MM.1S (cell line): ENCODE data around the gene ACOT6.
A peak's percentile ranks its signal among the peaks of the same experiment; 100 is the strongest.

Experiments
- DNase-seq: peaks from one replicate; pipeline ENCODE4 v3.0.0-alpha.2; 2015
- H2AFZ ChIP-seq: fragments of 300-600 bp; sonication (generic); 2 replicates; pipeline ENCODE4 v1.6.0; 2016; ENCODE audit warnings: antibody characterized with exemption, low read length
- H3F3A ChIP-seq: fragments of 300-600 bp; sonication (generic); 2 replicates; pipeline ENCODE4 v1.6.1; 2016; ENCODE audit warnings: mild to moderate bottlenecking, antibody characterized with exemption, low read length, moderate library complexity, mixed read lengths; ENCODE audit not compliant: insufficient read depth
- H3K27ac ChIP-seq: fragments of 300-600 bp; sonication (generic); 2 replicates; pipeline ENCODE4 v1.5.1; 2016; ENCODE audit warnings: mild to moderate bottlenecking, low read length
- H3K27me3 ChIP-seq: fragments of 300-600 bp; sonication (generic); replicated peaks from 2 replicates; pipeline ENCODE4 v1.6.0; 2016; ENCODE audit warnings: low read length; ENCODE audit not compliant: insufficient read depth
- H3K36me3 ChIP-seq: fragments of 300-600 bp; sonication (generic); replicated peaks from 2 replicates; pipeline ENCODE4 v1.6.1; 2016; ENCODE audit warnings: mild to moderate bottlenecking, low read length, mixed read lengths; ENCODE audit not compliant: insufficient read depth
- H3K4me1 ChIP-seq: fragments of 300-600 bp; sonication (generic); 2 replicates; pipeline ENCODE4 v1.6.1; 2016; ENCODE audit warnings: low read length, mixed read lengths
- H3K4me2 ChIP-seq: fragments of 300-600 bp; sonication (generic); 2 replicates; pipeline ENCODE4 v1.6.0; 2016; ENCODE audit warnings: low read depth, low read length
- H3K4me3 ChIP-seq: fragments of 300-600 bp; sonication (generic); 2 replicates; pipeline ENCODE4 v1.5.1; 2016; ENCODE audit warnings: low read length, mixed read lengths
- H3K79me2 ChIP-seq: fragments of 300-600 bp; sonication (generic); 2 replicates; pipeline ENCODE4 v1.6.1; 2016; ENCODE audit warnings: mixed run types, low read length, mixed read lengths
- H3K9ac ChIP-seq: fragments of 300-600 bp; sonication (generic); 2 replicates; pipeline ENCODE4 v1.6.1; 2016; ENCODE audit warnings: low read length, mixed read lengths
- H3K9me2 ChIP-seq: fragments of 300-600 bp; sonication (generic); replicated peaks from 2 replicates; pipeline ENCODE4 v1.6.1; 2016; ENCODE audit warnings: mild to moderate bottlenecking, low read length, mixed read lengths; ENCODE audit not compliant: insufficient read depth
- H3K9me3 ChIP-seq: fragments of 300-600 bp; sonication (generic); replicated peaks from 2 replicates; pipeline ENCODE4 v1.6.1; 2016; ENCODE audit warnings: mild to moderate bottlenecking, low read length, mixed read lengths; ENCODE audit not compliant: insufficient read depth
- H4K20me1 ChIP-seq: fragments of 300-600 bp; sonication (generic); 2 replicates; pipeline ENCODE4 v1.6.1; 2016; ENCODE audit warnings: mild to moderate bottlenecking, low read length, moderate library complexity, mixed read lengths; ENCODE audit not compliant: insufficient read depth
- EZH2 ChIP-seq: fragments of 300-600 bp; sonication (generic); optimal IDR thresholded peaks from 2 replicates; pipeline ENCODE3; 2017; ENCODE audit warnings: low read depth, mild to moderate bottlenecking, antibody characterized with exemption, low read length, mixed read lengths
- EZH2phosphoT487 ChIP-seq: fragments of 300-600 bp; sonication (generic); IDR thresholded peaks from 2 replicates; pipeline ENCODE4 v1.6.1; 2018; ENCODE audit warnings: antibody characterized with exemption, low read length
- TF ChIP-seq, protein P1 (sequence below): fragments of 300-600 bp; sonication (generic); IDR thresholded peaks from 2 replicates; pipeline ENCODE4 v1.5.1; 2016; ENCODE audit warnings: antibody characterized with exemption, low read length, mixed read lengths

Gene ACOT6

DNA sequence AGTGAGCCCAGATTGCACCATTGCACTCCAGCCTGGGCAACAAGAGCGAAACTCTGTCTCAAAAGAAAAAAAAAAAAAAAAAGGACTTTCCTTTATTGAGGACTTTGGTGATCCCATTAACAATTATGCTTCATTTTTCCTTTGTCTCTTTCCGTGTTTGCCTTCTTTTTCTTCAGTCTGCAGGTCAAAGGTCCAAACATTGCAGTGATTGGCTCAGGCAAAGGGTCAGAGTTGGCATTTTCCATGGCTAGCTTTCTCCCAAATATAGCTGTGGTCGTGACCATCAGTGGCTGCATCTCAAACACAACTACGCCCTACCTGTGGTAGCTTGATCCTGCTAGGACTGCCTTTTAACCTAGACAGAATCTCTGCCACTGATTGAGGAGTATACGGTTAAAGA is 25.5 kb downstream of the ACOT6 start:
- H3K79me2 ChIP-seq: no peaks in the 10 kb centered on the region
- H3K9me2 ChIP-seq: no peaks in the 10 kb centered on the region
- DNase-seq: no peak
- H3K4me1 ChIP-seq: no peaks in the 10 kb centered on the region
- H3K4me2 ChIP-seq: no peak overlapping the region
- H3F3A ChIP-seq: no peaks in the 10 kb centered on the region
- no peak overlapping the region for H3K27ac ChIP-seq
- H3K36me3 ChIP-seq: no peaks in the 10 kb centered on the region
- H4K20me1 ChIP-seq: no peaks in the 10 kb centered on the region
- H3K4me3 ChIP-seq: no peak overlapping the region
- no peak overlapping the region for H2AFZ ChIP-seq
- H3K9me3 ChIP-seq: no peaks in the 10 kb centered on the region
- no peak for TF ChIP-seq EZH2phosphoT487
- no peak for TF ChIP-seq EZH2
- TF ChIP-seq, protein P1, sequence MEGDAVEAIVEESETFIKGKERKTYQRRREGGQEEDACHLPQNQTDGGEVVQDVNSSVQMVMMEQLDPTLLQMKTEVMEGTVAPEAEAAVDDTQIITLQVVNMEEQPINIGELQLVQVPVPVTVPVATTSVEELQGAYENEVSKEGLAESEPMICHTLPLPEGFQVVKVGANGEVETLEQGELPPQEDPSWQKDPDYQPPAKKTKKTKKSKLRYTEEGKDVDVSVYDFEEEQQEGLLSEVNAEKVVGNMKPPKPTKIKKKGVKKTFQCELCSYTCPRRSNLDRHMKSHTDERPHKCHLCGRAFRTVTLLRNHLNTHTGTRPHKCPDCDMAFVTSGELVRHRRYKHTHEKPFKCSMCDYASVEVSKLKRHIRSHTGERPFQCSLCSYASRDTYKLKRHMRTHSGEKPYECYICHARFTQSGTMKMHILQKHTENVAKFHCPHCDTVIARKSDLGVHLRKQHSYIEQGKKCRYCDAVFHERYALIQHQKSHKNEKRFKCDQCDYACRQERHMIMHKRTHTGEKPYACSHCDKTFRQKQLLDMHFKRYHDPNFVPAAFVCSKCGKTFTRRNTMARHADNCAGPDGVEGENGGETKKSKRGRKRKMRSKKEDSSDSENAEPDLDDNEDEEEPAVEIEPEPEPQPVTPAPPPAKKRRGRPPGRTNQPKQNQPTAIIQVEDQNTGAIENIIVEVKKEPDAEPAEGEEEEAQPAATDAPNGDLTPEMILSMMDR: no peak
- H3K27me3 ChIP-seq: no peaks in the 10 kb centered on the region
- H3K9ac ChIP-seq: no peak overlapping the region

DNA sequence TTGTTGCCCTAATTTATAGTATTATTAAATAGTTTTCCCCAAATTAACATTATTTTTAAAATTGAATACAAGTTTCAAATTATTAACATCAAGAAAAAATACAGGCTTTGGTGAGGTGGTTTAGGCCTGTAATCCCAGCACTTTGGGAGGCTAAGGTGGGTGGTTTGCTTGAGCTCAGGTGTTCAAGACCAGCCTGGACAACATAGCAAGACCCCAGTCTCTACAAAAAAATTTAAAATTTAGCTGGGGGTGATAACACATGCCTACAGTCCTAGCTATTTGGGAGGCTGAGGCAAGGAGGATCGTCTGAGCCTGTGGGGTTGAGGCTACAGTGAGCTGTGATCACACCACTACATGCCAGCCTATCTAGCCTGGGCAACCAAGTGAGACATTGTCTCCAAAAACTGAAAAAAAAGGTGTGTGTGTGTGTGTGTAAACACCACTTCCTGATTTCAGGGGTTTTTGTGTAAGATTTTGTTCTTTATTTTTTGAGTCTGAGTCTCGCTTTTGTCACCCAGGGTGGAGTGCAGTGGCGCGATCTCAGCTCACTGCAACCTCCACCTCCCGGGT is 28.6 kb downstream of the ACOT6 start:
- H3K36me3 ChIP-seq: no peaks in the 10 kb centered on the region
- no peak overlapping the region for H3K4me3 ChIP-seq
- no peak overlapping the region for H2AFZ ChIP-seq
- no peaks in the 10 kb centered on the region for H3K9me2 ChIP-seq
- DNase-seq: no peak
- H3F3A ChIP-seq: no peaks in the 10 kb centered on the region
- no peaks in the 10 kb centered on the region for H3K4me1 ChIP-seq
- H3K9me3 ChIP-seq: no peaks in the 10 kb centered on the region
- no peak for TF ChIP-seq EZH2phosphoT487
- no peak for TF ChIP-seq EZH2
- TF ChIP-seq, protein P1: no peak
- H3K79me2 ChIP-seq: no peaks in the 10 kb centered on the region
- H3K27ac ChIP-seq: no peak overlapping the region
- H3K4me2 ChIP-seq: no peak overlapping the region
- H4K20me1 ChIP-seq: no peaks in the 10 kb centered on the region
- H3K9ac ChIP-seq: no peak overlapping the region
- H3K27me3 ChIP-seq: no peaks in the 10 kb centered on the region

DNA sequence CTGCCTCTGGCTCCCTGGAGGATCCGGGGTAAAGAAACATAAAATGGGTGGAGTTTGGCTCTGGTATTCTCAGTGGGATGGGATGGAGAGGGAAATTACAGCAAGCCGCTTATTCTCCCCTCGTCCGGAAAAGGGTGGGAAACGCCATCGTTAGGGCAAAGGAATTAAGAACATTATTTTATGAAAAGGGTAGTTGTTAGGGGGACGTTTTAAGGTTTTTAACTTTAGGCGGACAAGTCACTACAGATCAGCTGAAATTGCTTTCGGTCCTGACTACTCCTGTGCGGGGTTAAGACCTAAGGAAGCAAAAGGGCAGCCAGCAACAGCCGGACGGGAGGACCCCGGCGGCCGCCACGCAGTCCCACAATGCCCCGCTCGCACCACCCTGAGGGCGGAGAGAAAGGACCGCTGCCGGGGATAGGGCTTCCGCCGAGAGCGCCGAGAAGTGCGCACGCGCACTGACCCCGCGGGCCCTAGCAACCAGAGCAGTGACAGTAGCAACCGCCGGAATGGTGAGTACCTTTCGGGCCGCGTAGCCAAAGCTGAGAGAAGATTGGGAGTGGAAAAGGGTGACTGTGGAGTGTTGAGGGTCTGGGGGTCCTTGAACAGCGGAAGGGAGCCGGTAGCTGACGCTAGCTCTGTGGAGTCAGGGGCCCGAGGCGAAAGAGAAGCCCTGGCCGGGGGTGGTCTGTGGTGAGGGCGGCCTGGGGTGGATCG is 32.4 kb downstream of the ACOT6 start, which contains the start of gene DNAL1:
TSS of gene DNAL1 (plus strand) at position 456 of the 717 bp plus-strand sequence. CDS start at position 510, 54 bp downstream.
- peak within 1 kb of the TSS; percentile 65 for H3K4me2 ChIP-seq
- H3K4me3 ChIP-seq: peak within 1 kb of the TSS; percentile 72
- peak within 1 kb of the TSS; percentile 80 for H2AFZ ChIP-seq
- peak within 1 kb of the TSS; percentile 47; the same call in 1 of the 2 replicates for H3K9ac ChIP-seq
- no peaks in the 10 kb centered on the region for H3K9me2 ChIP-seq
- no peaks in the 10 kb centered on the region for H4K20me1 ChIP-seq
- no peaks in the 10 kb centered on the region for H3K9me3 ChIP-seq
- no peaks in the 10 kb centered on the region for H3K79me2 ChIP-seq
- no peaks in the 10 kb centered on the region for H3F3A ChIP-seq
- peak; percentile 81 for DNase-seq
- no peaks in the 10 kb centered on the region for H3K4me1 ChIP-seq
- TF ChIP-seq, protein P1: no peak
- no peak for TF ChIP-seq EZH2phosphoT487
- TF ChIP-seq EZH2: no peak
- no peak within 1 kb of the TSS for H3K27ac ChIP-seq
- H3K36me3 ChIP-seq: no peaks in the 10 kb centered on the region
- no peaks in the 10 kb centered on the region for H3K27me3 ChIP-seq
